GM23338 (cell line): Measurements from ENCODE around the gene KBTBD12. TPM values are rescaled to one million over a fixed set of nuclear protein-coding genes. Genes with fewer than 3 reads are reported as not detected.

ENCODE experiments used
- ATAC-seq: fragments of 200-7000 bp; cut with Tn5 transposase; 3 replicates; pipeline ENCODE4 v1.9.1; 2020
- DNase-seq: peaks from one replicate; pipeline ENCODE4 v3.0.0-alpha.2; 2015; ENCODE audit warnings: low spot score
- H2AFZ ChIP-seq: fragments of 200-600 bp; sonication (generic); 2 replicates; pipeline ENCODE4 v1.8.0; 2016; ENCODE audit warnings: antibody characterized with exemption, mild to moderate bottlenecking, moderate library complexity
- H3F3A ChIP-seq: fragments of 200-600 bp; sonication (generic); replicated peaks from 2 replicates; pipeline ENCODE4 v1.8.0; 2017; ENCODE audit warnings: antibody characterized with exemption, mixed run types, low read depth
- H3K27ac ChIP-seq: fragments of 200-600 bp; sonication (generic); 2 replicates; pipeline ENCODE4 v1.6.1; 2016; ENCODE audit warnings: low read depth
- H3K27me3 ChIP-seq: fragments of 200-600 bp; sonication (generic); 2 replicates; pipeline ENCODE4 v1.8.0; 2016; ENCODE audit warnings: mild to moderate bottlenecking, mixed run types, moderate library complexity; ENCODE audit not compliant: insufficient read depth
- H3K36me3 ChIP-seq: fragments of 200-600 bp; sonication (generic); 2 replicates; pipeline ENCODE4 v1.8.0; 2016; ENCODE audit warnings: mild to moderate bottlenecking; ENCODE audit not compliant: insufficient read depth
- H3K4me1 ChIP-seq: fragments of 200-600 bp; sonication (generic); 2 replicates; pipeline ENCODE4 v1.8.0; 2016; ENCODE audit warnings: mild to moderate bottlenecking, moderate library complexity; ENCODE audit not compliant: insufficient read depth
- H3K4me2 ChIP-seq: fragments of 200-600 bp; sonication (generic); 2 replicates; pipeline ENCODE4 v1.7.1; 2017; ENCODE audit warnings: mixed run types
- H3K4me3 ChIP-seq: fragments of 200-600 bp; sonication (generic); 2 replicates; pipeline ENCODE4 v1.6.1; 2016; ENCODE audit warnings: mixed run types
- H3K79me2 ChIP-seq: fragments of 200-600 bp; sonication (generic); replicated peaks from 2 replicates; pipeline ENCODE4 v1.8.0; 2017; ENCODE audit warnings: mild to moderate bottlenecking; ENCODE audit not compliant: insufficient read depth
- H3K9me2 ChIP-seq: fragments of 200-600 bp; sonication (generic); 2 replicates; pipeline ENCODE4 v1.8.0; 2017; ENCODE audit not compliant: insufficient read depth
- H4K20me1 ChIP-seq: fragments of 200-600 bp; sonication (generic); replicated peaks from 2 replicates; pipeline ENCODE4 v1.8.0; 2017; ENCODE audit warnings: mild to moderate bottlenecking; ENCODE audit not compliant: insufficient read depth
- H3K27ac Mint-ChIP-seq: 2 replicates; pipeline ENCODE4 v1.8.0; 2020; ENCODE audit warnings: inconsistent platforms, mild to moderate bottlenecking, moderate library complexity, mixed read lengths
- H3K27me3 Mint-ChIP-seq: 3 replicates; pipeline ENCODE4 v1.8.0; 2022; ENCODE audit warnings: low read depth, mild to moderate bottlenecking, moderate library complexity, mixed read lengths, inconsistent platforms; ENCODE audit not compliant: insufficient read depth, poor library complexity
- H3K36me3 Mint-ChIP-seq: 3 replicates; pipeline ENCODE4 v1.8.0; 2021; ENCODE audit warnings: low read depth, mild to moderate bottlenecking, inconsistent platforms, moderate library complexity, mixed read lengths
- H3K4me1 Mint-ChIP-seq: 3 replicates; pipeline ENCODE4 v1.8.0; 2020; ENCODE audit warnings: mild to moderate bottlenecking, inconsistent platforms, mixed read lengths
- H3K4me3 Mint-ChIP-seq: 3 replicates; pipeline ENCODE4 v1.8.0; 2021; ENCODE audit warnings: moderate library complexity, mild to moderate bottlenecking, inconsistent platforms, mixed read lengths
- H3K9me3 Mint-ChIP-seq: 3 replicates; pipeline ENCODE4 v1.8.0; 2020; ENCODE audit warnings: moderate library complexity, mild to moderate bottlenecking, inconsistent platforms, mixed read lengths
- CREB1 ChIP-seq: fragments of 250-450 bp; sonication (Bioruptor Pico); IDR thresholded peaks from 2 replicates; pipeline ENCODE4 v1.5.0; 2020; ENCODE audit warnings: low read depth, mild to moderate bottlenecking, moderate library complexity
- EZH2 ChIP-seq: fragments of 200-600 bp; sonication (generic); IDR thresholded peaks from one replicate; pipeline ENCODE4 v1.8.0; 2017; ENCODE audit warnings: antibody characterized with exemption, mild to moderate bottlenecking, low read depth; ENCODE audit not compliant: unreplicated experiment
- EZH2phosphoT487 ChIP-seq: fragments of 200-600 bp; sonication (generic); IDR thresholded peaks from one replicate; pipeline ENCODE4 v1.8.1; 2018; ENCODE audit warnings: antibody characterized with exemption; ENCODE audit not compliant: unreplicated experiment
- NANOG ChIP-seq: IDR thresholded peaks from 2 replicates; pipeline ENCODE4 v1.6.1; 2016; ENCODE audit warnings: antibody characterized with exemption, borderline replicate concordance
- POLR2AphosphoS5 ChIP-seq: IDR thresholded peaks from 2 replicates; pipeline ENCODE4 v1.6.1; 2016; ENCODE audit warnings: antibody characterized with exemption, low read depth
- STAT1 ChIP-seq: IDR thresholded peaks from one replicate; pipeline ENCODE4 v1.6.1; 2016; ENCODE audit warnings: antibody characterized with exemption; ENCODE audit not compliant: unreplicated experiment
- ZNF114 ChIP-seq: fragments of 250-450 bp; sonication (Bioruptor Pico); IDR thresholded peaks from 2 replicates; pipeline ENCODE4 v1.5.0; 2020; ENCODE audit warnings: mild to moderate bottlenecking, moderate library complexity
- ZNF331 ChIP-seq: fragments of 250-450 bp; sonication (Bioruptor Pico); IDR thresholded peaks from 2 replicates; pipeline ENCODE4 v1.5.0; 2020; ENCODE audit warnings: low read depth, mild to moderate bottlenecking, moderate library complexity
- polyA plus RNA-seq: library from polyadenylated mRNA; unstranded; fragments of >200 nt; fragmentation: Nextera tagmentation; extraction: Ambion mirVana; gene quantifications from 2 replicates; pipeline ENCODE4 v1.2.1, GENCODE V29; 2016
- total RNA-seq: library from RNA; depleted of rRNA; stranded (reverse); fragments of >200 nt; shearing (Covaris generic); gene quantifications from 2 replicates; pipeline ENCODE4 v1.2.3, GENCODE V29; 2014
- TF ChIP-seq, protein P1 (sequence below), 2 experiments: fragments of 200-600 bp in 1 of 2; sonication (generic) in 1 of 2; conservative IDR thresholded peaks; 2 replicates each; pipeline versions ENCODE4 v1.5.1 to v1.6.1; 2016 to 2017; ENCODE audit warnings: antibody characterized with exemption in 2 of 2, low read depth in 2 of 2, mild to moderate bottlenecking in 2 of 2, moderate library complexity in 1 of 2
- TF ChIP-seq, protein P2 (sequence below): IDR thresholded peaks from 2 replicates; pipeline ENCODE4 v1.6.1; 2016; ENCODE audit warnings: antibody characterized with exemption
- TF ChIP-seq, protein P3 (sequence below): IDR thresholded peaks from one replicate; pipeline ENCODE4 v1.6.1; 2018; ENCODE audit warnings: antibody characterized with exemption; ENCODE audit not compliant: unreplicated experiment

Gene KBTBD12
- total and polyA plus RNA-seq, 2 experiments from 2014 or later = 0.53 to 0.69 TPM

DNA sequence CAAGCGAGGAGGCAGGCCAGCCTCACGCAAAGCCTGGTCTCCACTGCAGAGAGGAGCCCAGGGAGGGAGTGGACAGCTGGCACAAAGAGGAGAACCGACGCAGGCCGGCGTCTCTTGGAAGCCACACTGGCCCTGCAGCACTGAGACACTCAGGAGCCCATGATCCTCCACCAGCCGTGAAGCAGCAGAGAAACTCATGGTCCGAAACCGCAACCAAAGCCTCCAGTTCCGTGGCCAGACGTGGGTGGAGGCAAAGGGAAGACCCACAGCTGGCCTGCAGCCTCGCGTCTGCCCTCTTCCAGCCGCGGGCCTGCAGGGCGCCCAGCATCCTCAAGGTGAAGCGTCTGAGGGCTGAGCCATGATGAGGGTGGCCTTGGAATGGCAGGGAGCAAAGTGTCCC lies 75.0 kb downstream of the KBTBD12 start:
- TF ChIP-seq, protein P1, sequence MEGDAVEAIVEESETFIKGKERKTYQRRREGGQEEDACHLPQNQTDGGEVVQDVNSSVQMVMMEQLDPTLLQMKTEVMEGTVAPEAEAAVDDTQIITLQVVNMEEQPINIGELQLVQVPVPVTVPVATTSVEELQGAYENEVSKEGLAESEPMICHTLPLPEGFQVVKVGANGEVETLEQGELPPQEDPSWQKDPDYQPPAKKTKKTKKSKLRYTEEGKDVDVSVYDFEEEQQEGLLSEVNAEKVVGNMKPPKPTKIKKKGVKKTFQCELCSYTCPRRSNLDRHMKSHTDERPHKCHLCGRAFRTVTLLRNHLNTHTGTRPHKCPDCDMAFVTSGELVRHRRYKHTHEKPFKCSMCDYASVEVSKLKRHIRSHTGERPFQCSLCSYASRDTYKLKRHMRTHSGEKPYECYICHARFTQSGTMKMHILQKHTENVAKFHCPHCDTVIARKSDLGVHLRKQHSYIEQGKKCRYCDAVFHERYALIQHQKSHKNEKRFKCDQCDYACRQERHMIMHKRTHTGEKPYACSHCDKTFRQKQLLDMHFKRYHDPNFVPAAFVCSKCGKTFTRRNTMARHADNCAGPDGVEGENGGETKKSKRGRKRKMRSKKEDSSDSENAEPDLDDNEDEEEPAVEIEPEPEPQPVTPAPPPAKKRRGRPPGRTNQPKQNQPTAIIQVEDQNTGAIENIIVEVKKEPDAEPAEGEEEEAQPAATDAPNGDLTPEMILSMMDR (conservative IDR thresholded peaks at IDR 0.05; ENCODE audit: low read depth in 2 of 2) = no peak
- TF ChIP-seq POLR2AphosphoS5 (no peak), EZH2phosphoT487 (no peak), ZNF331 (no peak), STAT1 (no peak), NANOG (no peak), ZNF114 (CRISPR knock-in tag) (no peak), EZH2 (no peak), CREB1 (CRISPR knock-in tag) (no peak)
- TF ChIP-seq, protein P2, sequence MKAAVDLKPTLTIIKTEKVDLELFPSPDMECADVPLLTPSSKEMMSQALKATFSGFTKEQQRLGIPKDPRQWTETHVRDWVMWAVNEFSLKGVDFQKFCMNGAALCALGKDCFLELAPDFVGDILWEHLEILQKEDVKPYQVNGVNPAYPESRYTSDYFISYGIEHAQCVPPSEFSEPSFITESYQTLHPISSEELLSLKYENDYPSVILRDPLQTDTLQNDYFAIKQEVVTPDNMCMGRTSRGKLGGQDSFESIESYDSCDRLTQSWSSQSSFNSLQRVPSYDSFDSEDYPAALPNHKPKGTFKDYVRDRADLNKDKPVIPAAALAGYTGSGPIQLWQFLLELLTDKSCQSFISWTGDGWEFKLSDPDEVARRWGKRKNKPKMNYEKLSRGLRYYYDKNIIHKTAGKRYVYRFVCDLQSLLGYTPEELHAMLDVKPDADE = no peak
- TF ChIP-seq, protein P3, sequence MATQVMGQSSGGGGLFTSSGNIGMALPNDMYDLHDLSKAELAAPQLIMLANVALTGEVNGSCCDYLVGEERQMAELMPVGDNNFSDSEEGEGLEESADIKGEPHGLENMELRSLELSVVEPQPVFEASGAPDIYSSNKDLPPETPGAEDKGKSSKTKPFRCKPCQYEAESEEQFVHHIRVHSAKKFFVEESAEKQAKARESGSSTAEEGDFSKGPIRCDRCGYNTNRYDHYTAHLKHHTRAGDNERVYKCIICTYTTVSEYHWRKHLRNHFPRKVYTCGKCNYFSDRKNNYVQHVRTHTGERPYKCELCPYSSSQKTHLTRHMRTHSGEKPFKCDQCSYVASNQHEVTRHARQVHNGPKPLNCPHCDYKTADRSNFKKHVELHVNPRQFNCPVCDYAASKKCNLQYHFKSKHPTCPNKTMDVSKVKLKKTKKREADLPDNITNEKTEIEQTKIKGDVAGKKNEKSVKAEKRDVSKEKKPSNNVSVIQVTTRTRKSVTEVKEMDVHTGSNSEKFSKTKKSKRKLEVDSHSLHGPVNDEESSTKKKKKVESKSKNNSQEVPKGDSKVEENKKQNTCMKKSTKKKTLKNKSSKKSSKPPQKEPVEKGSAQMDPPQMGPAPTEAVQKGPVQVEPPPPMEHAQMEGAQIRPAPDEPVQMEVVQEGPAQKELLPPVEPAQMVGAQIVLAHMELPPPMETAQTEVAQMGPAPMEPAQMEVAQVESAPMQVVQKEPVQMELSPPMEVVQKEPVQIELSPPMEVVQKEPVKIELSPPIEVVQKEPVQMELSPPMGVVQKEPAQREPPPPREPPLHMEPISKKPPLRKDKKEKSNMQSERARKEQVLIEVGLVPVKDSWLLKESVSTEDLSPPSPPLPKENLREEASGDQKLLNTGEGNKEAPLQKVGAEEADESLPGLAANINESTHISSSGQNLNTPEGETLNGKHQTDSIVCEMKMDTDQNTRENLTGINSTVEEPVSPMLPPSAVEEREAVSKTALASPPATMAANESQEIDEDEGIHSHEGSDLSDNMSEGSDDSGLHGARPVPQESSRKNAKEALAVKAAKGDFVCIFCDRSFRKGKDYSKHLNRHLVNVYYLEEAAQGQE = no peak
- H3K36me3 Mint-ChIP-seq = no peaks in the 10 kb centered on the region
- ATAC-seq (no peak), DNase-seq (no peak)
- H3K4me1 ChIP-seq = no peaks in the 10 kb centered on the region
- H3K4me3 ChIP-seq = no peak overlapping the region
- H3K9me3 Mint-ChIP-seq = no peaks in the 10 kb centered on the region
- no peaks in the 10 kb centered on the region for H3F3A ChIP-seq
- peaks cover 5% of the 10 kb centered on the region; the same call in 1 of the 3 replicates for H3K4me1 Mint-ChIP-seq
- no peak overlapping the region for H2AFZ ChIP-seq
- H3K27me3 ChIP-seq = peaks cover 7% of the 10 kb centered on the region; the same call in 1 of the 2 replicates
- H3K36me3 ChIP-seq = no peaks in the 10 kb centered on the region
- H4K20me1 ChIP-seq = no peaks in the 10 kb centered on the region
- H3K79me2 ChIP-seq = no peaks in the 10 kb centered on the region
- H3K27ac ChIP-seq = no peak overlapping the region
- no peak overlapping the region for H3K27ac Mint-ChIP-seq
- H3K4me3 Mint-ChIP-seq = no peak overlapping the region
- peaks cover 7% of the 10 kb centered on the region; the same call in 1 of the 2 replicates for H3K9me2 ChIP-seq
- H3K4me2 ChIP-seq = no peak overlapping the region
- H3K27me3 Mint-ChIP-seq = peaks cover 15% of the 10 kb centered on the region
